Activated CD4-positive, alpha-beta T cell treated with anti-CD3 and anti-CD28 coated beads for 1 hour (primary cell): ENCODE data around the gene DNALI1.
"Not testable (repeated sequence)": the region's sequence is repeated elsewhere in the genome, so short reads cannot be mapped to it uniquely, and the experiment has no call there.

Experiments
- DNase-seq: peaks from one replicate; pipeline ENCODE4 v3.0.0-alpha.2; 2020

DNALI1 gene

DNA sequence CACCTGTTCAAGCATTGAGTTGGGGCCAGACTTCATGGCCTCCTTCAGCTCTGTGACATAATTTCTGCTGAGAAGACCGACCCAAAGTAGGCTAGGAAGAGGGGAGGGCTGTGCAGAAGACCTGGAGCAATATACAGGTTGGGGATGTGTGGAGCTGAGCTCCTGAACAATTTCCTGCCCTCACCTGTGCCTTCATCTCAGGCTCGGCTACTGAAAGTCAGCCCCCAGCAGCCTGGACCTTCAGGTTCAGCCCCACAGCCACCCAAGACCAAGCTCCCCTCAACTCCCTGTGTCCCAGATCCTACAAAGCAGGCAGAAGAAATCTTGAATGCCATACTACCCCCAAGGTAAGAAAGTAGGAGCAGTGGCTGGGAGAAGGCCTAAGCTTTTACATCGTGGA, 662 bp downstream of the DNALI1 start:
- no peak for DNase-seq

DNA sequence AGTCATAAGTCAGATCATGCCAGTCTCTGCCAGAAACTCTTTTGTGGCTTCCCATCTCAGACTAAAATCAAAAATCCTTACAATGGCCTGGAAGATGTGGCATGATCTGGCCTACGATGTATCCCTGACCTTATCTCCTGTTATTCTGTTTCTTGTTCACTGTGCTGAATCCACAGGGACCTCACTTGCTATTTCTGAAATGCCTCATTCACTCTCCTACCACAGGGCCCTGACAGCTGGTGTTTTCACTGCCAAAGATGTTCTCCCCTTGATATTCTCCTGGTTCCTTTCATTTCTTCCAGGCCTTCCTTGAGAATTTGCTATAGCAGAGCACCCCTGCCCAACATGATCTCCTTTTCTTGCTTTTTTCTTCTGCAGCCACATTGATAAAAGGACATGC, 1.7 kb downstream of the DNALI1 start:
- no peak for DNase-seq

DNA sequence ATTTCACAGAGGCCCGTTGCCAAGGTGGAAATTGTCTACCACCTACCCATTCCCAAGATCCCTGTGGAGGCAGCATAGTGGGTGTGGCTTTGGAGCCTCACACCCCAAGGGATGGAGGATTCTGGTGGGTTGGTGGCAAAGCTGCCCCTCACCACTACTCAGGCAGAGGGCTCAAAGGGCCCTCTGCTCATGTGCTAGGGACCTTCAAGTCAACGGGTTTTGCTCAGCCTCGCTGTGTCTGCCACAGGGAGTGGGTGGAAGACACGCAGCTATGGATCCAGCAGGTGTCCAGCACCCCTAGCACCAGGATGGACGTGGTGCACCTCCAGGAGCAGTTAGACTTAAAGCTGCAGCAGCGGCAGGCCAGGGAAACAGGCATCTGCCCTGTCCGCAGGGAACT, 2.3 kb downstream of the DNALI1 start:
- DNase-seq = no peak

DNA sequence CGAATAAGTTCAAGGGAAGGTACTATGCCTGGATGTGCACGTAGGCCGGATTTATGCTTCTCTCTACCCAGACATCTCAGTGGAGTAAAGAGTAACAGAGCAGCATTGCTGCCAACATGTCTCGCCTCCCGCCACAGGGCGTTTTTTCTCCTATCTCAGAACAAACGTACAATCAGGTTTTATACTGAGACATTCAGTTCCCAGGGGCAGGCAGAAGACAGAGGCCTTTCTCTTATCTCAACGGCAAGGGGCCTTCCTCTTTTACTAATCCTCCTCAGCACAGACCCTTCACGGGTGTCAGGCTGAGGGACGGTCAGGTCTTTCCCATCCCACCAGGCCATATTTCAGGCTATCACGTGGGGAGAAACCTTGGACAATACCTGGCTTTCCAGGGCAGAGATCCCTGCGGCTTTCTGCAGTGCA, 3.2 kb downstream of the DNALI1 start:
- not testable (repeated sequence) for DNase-seq

DNA sequence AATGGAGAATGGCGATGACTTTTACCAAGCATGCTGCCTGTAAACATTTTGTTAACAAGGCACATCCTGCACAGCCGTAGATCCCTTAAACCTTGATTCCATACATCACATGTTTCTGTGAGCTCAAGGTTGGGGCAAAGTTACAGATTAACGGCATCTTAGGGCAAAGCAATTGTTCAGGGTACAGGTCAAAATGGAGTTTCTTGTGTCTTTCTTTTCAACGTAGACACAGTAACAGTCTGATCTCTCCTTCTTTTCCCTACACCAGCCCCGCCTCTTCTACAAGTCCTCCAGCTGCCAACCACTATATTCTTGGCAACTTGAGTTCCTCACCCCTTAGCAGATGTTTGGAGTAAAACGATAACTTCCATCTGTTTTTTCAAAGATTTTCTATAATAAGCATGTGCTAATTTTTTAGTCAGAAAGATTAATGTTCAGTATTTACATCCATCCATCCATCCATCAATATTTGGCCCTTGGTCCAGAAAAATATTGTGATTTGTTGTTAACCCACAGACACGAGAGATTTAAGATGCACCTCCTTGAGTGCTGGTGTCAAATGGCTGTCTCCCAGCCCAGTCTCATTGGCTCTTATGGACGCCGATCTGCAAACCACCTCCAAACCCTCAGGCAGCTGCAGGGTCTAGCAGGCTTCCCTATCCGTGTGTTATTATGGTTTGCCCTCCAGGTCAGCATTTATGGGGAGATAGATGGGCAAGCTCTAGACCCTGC, 3.8 kb downstream of the DNALI1 start:
- DNase-seq = no peak

DNA sequence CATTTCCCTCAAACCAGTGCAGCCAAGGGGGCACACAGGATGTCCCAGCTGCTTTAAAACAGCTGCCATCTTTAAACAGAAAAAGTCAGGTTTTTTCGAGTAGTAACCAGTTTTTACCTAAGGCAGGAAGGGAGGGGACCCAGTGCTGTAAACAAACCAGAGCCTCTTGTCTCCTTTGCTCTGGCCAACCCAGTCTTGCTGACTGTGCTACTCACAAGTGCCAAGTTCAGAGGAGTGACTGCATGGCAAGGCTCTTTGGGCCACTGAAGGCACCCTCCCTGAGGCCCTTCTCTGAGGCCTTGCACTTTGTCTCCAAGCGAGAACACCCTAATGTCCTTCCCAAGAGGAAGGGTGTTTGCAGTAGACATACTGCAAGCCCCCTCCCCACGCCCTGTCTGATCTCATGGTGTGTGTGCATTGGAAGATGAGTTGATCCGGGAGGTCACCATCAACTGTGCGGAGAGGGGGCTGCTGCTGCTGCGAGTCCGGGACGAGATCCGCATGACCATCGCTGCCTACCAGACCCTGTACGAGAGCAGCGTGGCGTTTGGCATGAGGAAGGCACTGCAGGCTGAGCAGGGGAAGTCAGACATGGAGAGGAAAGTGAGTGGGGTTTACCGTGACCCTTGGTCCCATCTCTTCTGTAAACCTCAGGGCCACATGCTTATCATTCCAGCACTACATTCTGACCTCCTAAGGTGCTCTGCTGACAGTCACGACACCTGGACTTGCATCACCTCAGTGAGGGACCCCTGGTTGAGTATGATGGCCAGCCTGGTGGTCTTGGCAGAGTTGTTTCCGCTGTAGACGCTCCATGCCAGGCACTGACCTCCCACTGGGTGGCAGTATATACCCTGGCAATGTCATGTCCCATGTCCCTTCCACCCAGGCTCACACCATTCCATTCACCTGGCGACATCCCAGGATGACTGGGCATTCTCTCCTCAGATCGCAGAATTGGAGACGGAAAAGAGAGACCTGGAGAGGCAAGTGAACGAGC, 4.7 kb downstream of the DNALI1 start:
- no peak for DNase-seq

DNA sequence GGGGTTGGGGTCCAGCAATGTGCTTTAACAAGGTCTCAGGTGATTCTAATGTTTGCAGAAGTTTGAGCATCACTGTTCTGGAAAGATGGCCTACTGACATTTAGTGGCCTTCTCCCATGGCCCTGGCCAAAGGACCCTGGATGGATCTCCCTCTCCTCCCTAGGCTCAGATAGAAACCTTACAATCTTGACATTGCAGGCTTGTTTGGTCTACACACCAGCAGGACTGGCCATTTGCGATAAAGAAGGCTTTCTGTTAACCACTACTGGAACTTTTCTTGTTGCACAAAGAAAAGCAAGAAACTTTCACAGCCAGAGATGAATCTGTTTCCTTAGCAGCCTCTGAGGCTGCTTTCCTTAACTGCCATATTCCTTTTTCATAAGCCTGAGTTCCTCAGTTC, 6.2 kb downstream of the DNALI1 start:
- DNase-seq = no peak

DNA sequence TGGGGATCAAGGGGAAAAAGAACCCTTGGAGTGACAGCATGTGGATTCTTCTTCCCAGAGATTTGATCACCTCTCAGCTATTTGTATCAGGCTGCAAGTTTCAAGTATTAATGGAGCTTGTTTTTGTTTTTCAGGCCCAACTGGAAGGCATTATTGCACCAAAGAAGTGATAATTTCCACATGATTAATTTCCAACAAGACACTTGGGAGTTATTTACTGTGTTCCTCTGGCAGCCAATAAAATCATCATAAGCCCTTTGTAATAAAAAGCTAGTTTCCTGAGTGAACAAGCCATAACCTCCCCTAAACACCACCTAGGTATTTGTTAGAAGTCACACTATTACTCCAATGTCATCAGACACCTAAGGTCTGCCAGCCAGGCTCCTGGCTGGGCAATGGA, 8.2 kb downstream of the DNALI1 start:
- DNase-seq = no peak

DNA sequence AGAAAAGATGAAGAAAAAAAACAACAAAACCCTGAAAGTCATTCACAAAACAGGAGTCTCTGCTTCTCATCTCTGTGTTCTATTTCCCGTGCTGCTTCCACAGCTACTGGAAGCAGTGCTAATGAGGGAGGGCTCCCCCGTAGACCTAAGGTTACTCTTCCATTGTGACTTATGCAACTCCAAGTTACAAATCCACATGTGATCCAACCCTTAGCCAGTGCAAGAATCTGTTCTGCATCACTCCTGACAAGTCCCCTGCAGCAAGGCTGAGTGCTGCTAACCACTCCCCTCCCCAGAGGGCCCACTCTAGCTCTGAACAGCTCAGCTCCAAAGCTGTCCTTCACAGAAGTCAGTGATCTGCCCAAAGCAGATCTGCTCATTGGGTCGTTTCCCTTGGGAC, 10.3 kb downstream of the DNALI1 start:
- no peak for DNase-seq

DNA sequence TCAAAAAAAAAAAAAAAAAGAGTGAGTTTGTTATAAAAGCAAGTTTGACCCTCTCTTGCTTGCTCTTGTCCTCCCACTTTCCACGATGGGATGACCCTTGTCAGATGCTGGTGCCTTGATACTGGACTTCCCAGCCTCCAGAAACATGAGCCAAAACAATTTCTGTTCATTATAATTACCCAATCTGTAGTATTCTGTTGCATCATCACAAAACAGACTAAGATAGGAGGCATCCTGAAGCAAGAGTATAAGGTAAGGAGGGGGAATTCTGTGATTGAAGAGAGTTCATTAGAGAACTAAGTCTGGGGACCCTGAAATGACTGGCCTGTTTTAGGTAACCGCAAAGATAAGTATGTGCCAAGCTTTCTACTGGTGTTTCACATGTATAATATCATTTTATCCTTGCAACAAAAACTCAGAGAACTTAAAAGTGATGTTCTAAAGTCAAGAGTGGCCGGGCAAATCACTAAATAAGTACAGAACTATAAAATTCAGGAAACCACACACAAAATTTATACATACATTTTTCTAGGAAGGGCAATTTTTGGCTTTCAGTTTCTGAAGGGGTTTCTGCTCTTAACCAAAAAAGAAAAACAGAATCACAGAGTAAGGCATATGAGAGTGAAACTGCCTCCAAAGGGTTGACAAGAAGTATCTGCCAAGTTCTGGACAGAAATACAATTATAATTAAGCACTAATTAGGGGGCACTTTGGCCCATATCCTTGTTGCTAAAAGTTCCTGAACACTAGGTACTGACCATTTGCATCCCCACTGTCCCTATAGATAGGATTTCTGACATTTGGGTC, 14.0 kb downstream of the DNALI1 start:
- no peak for DNase-seq

DNA sequence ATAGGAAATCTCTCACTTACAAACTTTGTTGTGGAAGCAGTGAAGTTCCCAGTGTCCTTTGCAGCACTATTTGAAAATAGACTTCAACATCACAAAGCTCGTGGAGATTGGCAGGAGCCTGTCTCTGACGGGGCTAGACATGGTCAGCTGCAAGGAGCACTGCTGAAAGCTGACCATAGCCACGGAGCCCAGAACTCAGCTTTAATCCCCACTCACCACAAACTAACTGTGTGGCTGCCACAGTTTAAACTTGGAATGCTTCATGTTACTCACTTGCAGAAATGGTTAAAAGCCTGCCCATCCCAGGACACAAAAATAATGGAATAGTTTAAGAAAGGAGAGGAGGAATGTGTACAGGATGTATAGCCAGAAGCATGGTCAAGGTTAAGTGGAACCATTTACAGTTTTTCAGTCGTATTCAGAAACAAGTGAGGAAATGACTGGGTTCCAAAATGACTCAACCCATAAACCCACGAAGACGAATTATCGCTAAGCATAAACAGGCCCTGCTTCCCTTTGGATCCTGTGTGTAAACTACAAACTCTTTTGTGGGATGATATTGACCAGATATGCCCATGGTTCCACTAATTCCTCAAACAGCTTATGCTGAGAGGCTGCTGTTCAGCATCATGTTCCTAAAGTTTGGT, 18.2 kb downstream of the DNALI1 start:
- DNase-seq = no peak

DNA sequence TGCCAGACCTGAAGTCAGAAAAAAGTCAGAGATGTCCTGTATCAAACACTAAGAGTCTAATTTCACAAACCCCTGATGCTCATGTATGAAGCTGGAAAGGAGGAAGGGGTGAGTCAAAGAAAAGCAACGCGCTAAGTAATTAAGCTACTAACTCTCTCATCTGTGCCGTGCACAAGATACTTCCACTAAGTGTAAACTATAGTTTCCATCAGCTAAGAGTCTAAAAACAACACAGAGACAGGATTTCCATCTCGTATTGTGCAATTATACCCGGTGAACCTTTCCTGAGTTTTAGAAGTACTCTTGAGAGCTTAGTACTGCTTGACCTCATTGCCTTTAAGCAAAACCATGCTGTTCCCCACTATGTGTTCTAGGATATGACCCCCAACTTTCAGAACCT, 19.0 kb downstream of the DNALI1 start:
- DNase-seq = no peak

DNA sequence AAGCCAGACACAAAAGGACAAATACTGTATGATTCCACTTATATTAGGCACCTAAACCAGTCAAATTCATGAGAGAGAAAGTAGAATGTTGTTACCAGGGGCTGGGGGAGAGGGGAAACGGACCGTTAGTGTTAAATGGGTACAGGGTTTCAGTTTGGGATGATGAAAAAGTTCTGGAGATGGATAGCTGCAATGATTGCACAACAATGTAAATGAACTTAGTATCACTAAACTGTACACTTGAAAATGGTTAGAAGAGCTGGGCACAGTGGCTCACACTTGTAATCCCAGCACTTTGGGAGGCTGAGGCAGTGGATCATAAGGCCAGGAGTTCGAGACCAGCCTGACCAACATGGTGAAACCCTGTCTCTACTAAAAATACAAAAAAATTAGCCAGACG, 27.8 kb downstream of the DNALI1 start:
- DNase-seq = not testable (repeated sequence)

DNA sequence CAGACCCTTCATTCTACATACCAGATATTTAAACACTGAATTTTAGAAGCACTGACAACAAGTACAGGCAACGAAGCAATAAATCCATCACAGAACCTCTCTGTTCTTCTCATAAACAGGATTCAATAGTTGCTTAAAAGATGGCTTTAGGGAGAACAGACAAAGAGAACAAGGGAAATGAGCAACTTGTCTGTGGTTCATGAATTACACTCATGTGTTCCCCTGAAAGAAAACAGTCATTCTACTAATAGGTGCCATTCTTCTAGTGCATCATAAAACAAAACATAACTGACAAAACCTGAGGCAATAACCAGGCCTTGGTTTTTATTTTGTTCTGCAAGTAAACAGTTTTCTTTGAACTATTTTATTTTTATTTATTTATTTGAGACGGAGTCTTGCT, 32.2 kb downstream of the DNALI1 start:
- no peak for DNase-seq

DNA sequence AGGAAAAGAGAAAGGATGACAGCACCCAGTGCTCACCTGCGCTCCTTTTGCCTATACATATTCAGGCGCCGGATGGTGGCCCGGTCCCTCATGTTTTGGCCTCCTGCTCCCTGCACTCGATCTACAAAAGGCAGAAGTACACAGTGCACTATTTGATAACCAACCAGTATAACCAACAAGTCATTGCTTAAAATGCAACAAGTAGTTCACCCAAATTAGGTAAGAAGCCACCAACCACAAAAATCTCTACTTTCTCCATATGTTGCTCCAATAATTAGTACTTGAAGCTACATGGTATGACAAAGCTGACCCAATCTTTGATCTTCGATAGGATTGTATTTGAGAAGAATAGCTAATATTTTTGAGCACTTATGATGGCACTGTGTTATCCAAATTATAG, 37.0 kb downstream of the DNALI1 start:
- no peak for DNase-seq

DNA sequence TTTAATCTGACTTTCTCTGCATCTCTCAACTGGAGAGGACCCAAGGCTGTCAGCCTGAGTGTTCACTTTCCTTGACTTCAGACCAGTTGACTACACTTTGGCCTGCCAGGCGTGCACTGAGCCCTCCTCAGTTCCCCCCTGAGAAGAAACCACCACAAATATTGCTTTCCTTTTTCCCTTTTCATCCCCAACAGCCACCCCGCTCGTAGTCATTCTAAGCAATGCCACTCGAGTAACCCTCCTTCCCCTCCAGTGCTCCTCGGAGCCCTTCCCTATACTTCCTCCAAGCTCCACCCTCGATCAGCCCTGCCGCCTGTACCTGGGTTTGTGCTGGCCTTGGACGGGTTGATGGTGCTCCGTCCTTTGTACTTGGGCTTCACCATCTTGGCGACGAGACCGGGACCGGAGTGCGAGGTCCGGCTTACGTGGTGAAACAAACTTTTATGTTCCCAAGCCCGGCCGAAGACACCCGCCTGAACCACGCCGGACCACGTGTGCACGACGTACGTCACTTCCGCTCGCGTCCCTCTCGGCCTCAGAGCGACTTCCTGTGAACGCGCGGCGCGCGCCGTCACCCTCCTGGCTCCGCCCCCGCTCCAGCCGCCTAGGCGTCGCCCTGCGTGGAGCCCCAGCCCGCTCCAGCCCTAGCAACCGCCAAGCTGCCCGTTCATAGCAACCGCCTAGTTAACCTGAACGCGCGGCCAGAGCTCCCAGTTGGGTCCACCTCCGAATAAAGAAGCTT, 38.9 kb downstream of the DNALI1 start, which contains the start of gene GNL2:
TSS of gene GNL2 (minus strand) at position 498 of the 742 bp plus-strand sequence. CDS start at position 383, 115 bp downstream.
- DNase-seq = peak; percentile 94

DNA sequence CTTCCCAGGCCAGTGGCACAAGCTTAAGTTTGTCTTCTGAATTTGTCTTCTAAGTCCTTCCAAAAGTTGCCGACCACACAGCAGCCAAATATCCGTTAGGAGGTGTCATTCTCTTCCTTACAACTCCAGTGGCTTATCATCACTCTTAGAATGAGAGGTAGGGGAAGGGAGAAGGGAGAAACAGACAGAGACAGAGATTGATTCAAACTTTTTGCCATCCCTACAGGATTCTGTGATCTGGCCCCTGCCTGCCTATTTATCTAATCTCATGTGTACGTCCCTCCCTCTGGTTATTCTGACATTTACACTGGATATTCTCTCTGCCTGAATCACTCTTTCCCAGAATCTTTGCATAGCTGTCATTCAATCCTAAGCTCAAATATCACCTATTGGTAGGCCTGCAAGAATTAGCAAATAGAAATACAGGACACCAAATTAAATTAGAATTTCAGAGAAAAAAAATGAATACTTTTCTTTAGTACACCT, 39.5 kb downstream of the DNALI1 start:
- no peak for DNase-seq

DNA sequence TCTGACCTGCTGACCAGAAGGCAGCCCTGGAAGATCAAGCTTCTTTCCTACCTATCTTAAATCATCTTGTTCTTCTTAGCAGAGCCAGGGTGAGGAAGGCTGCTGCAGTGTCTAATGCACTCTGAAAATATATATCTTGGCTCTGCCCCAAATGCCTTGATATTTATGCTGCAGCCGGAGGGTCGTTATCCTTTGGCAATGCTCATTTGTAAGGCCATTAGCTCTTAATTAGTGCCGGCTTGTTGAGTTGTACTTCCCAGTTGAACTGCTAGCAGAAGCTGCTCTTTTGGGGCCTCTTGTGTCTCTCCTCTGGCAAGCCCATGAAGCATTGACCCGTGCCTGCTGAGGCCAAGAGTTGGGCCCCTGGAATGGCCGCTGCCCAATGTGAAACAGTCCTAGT, 43.2 kb downstream of the DNALI1 start:
- no peak for DNase-seq

DNA sequence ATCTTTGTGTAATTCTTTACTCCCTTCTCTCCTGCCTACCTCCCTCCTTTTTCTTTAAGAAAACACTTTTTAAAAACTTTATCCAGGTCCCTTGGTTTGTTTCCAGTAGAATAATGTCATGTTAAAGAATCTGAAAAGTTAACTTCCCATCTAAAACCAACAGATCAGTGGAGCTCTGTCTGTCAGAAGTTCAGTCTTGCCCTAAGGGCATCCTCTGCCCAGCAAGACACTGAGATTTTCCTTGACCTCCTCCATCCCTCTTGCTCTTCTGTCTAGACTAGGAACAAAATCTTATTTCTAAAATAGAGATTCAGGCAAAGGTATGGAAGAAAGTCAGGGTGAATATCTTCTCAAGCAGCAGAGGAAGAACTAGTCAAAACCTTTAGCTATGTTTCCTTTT, 44.7 kb downstream of the DNALI1 start:
- DNase-seq = no peak

DNA sequence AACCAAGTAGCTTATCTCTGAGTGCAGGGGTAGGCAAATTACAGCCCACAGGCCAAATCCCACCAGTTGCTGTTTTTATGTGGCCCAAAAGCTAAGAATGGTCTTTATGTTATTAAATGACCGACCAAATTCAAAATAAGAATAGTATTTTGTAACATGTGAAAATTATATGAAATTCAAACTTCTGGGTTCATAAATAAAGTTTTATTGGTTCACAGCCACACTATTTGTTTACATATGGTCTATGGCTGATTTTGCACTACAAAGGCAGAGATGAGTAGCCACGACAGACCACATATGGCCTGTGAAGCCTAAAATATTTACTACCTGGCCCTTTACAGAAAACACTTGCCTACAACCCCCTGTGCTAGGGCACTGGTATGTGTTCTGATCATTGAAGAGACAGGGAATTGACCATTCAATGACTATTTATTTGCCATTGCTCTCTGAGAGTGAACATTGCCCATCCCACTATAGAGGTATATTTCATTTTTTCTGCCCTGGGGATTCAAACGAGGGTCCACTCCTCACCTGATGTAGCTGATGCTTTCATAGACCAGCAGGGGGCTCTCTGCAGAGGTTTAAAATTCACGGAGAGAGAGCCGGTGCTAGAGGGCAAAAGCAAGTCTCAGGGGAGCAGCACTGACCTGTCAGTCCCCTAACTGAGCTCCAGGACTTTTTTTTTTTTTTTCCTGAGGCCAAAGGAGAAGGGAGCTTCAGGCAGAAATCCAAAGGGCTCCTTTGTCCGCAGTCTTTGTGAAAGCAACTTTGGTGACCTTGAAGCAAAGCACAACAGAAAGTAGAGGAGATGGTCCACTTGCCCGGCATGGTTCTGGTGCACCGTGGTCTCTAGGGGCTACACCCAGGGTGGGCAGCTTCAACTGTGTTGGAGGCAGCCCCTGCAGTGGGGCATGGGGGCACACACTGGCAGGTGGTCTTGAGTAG, 46.3 kb downstream of the DNALI1 start:
- no peak for DNase-seq
